SK-N-SH treated with all-trans-retinoic acid at 6 μM for 48 hours (cell line): ENCODE data around the gene FNIP1.

Source experiments
- ARNTL ChIP-seq: fragments of 450-650 bp; formaldehyde crosslinking; IDR thresholded peaks from 2 replicates; pipeline ENCODE4 v1.5.0; 2020; ENCODE audit warnings: low read depth, mild to moderate bottlenecking, moderate library complexity, borderline replicate concordance
- BACH2 ChIP-seq: fragments of 250-450 bp; sonication (Bioruptor Pico); IDR thresholded peaks from 2 replicates; pipeline ENCODE4 v1.9.0; 2021; ENCODE audit warnings: mild to moderate bottlenecking, borderline replicate concordance
- OSR1 ChIP-seq: fragments of 250-450 bp; sonication (Bioruptor Pico); IDR thresholded peaks from 2 replicates; pipeline ENCODE4 v1.8.0; 2022; ENCODE audit warnings: moderate library complexity, mild to moderate bottlenecking, inconsistent platforms
- RARB ChIP-seq: fragments of 250-450 bp; sonication (Bioruptor Pico); IDR thresholded peaks from 2 replicates; pipeline ENCODE4 v1.8.0; 2021; ENCODE audit warnings: mild to moderate bottlenecking, moderate library complexity
- ZC3H10 ChIP-seq: fragments of 250-450 bp; sonication (Bioruptor Pico); IDR thresholded peaks from 2 replicates; pipeline ENCODE4 v1.5.1; 2021; ENCODE audit warnings: mild to moderate bottlenecking, moderate library complexity
- ZFP30 ChIP-seq: fragments of 450-650 bp; formaldehyde crosslinking; IDR thresholded peaks from 2 replicates; pipeline ENCODE4 v1.5.0; 2022; ENCODE audit warnings: mild to moderate bottlenecking, moderate library complexity
- ZNF70 ChIP-seq: fragments of 450-650 bp; formaldehyde crosslinking; IDR thresholded peaks from 2 replicates; pipeline ENCODE4 v1.5.0; 2020; ENCODE audit warnings: mild to moderate bottlenecking, moderate library complexity
- ZNF8 ChIP-seq: fragments of 450-650 bp; formaldehyde crosslinking; IDR thresholded peaks from 2 replicates; pipeline ENCODE4 v1.5.0; 2020; ENCODE audit warnings: mild to moderate bottlenecking, moderate library complexity
- TF ChIP-seq, protein P1 (sequence below): fragments of 250-450 bp; sonication (Bioruptor Pico); IDR thresholded peaks from 2 replicates; pipeline ENCODE4 v1.5.1; 2021; ENCODE audit warnings: mild to moderate bottlenecking, moderate library complexity
- TF ChIP-seq, protein P2 (sequence below): fragments of 250-450 bp; sonication (Bioruptor Pico); IDR thresholded peaks from 2 replicates; pipeline ENCODE4 v1.5.1; 2020; ENCODE audit warnings: low read depth, mild to moderate bottlenecking, moderate library complexity
- TF ChIP-seq, protein P3 (sequence below): fragments of 250-450 bp; sonication (Bioruptor Pico); IDR thresholded peaks from 2 replicates; pipeline ENCODE4 v1.8.0; 2020; ENCODE audit warnings: mild to moderate bottlenecking, moderate library complexity, borderline replicate concordance

DNA sequence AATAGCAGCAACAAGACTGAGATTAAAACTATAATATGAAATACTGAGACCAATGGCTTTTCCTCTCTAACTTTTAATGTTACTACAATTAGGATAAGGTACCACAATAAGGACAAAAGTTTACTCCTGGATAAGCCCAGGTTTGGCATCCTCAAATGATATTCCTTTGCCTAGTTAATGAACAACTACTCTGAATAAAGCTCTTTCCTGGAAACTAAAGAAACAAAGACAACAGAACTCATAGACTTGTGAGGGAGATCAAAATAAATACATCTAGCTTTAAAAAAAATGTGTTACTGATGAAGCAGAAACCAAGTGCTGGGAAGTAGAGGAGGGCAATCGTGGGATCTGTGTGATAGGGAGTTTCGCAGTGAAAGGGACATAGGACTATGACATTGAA lies 142.5 kb downstream of the FNIP1 start:
- TF ChIP-seq ZC3H10 (no peak), ARNTL (CRISPR knock-in tag) (no peak), BACH2 (CRISPR knock-in tag) (no peak), ZFP30 (CRISPR knock-in tag) (no peak), RARB (CRISPR knock-in tag) (no peak), ZNF70 (no peak), OSR1 (CRISPR knock-in tag) (no peak), ZNF8 (CRISPR knock-in tag) (no peak)
- TF ChIP-seq, protein P1, sequence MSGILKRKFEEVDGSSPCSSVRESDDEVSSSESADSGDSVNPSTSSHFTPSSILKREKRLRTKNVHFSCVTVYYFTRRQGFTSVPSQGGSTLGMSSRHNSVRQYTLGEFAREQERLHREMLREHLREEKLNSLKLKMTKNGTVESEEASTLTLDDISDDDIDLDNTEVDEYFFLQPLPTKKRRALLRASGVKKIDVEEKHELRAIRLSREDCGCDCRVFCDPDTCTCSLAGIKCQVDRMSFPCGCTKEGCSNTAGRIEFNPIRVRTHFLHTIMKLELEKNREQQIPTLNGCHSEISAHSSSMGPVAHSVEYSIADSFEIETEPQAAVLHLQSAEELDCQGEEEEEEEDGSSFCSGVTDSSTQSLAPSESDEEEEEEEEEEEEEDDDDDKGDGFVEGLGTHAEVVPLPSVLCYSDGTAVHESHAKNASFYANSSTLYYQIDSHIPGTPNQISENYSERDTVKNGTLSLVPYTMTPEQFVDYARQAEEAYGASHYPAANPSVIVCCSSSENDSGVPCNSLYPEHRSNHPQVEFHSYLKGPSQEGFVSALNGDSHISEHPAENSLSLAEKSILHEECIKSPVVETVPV (CRISPR knock-in tag), result no peak
- TF ChIP-seq, protein P2, sequence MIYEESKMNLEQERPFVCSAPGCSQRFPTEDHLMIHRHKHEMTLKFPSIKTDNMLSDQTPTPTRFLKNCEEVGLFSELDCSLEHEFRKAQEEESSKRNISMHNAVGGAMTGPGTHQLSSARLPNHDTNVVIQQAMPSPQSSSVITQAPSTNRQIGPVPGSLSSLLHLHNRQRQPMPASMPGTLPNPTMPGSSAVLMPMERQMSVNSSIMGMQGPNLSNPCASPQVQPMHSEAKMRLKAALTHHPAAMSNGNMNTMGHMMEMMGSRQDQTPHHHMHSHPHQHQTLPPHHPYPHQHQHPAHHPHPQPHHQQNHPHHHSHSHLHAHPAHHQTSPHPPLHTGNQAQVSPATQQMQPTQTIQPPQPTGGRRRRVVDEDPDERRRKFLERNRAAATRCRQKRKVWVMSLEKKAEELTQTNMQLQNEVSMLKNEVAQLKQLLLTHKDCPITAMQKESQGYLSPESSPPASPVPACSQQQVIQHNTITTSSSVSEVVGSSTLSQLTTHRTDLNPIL (CRISPR knock-in tag), result no peak
- TF ChIP-seq, protein P3, sequence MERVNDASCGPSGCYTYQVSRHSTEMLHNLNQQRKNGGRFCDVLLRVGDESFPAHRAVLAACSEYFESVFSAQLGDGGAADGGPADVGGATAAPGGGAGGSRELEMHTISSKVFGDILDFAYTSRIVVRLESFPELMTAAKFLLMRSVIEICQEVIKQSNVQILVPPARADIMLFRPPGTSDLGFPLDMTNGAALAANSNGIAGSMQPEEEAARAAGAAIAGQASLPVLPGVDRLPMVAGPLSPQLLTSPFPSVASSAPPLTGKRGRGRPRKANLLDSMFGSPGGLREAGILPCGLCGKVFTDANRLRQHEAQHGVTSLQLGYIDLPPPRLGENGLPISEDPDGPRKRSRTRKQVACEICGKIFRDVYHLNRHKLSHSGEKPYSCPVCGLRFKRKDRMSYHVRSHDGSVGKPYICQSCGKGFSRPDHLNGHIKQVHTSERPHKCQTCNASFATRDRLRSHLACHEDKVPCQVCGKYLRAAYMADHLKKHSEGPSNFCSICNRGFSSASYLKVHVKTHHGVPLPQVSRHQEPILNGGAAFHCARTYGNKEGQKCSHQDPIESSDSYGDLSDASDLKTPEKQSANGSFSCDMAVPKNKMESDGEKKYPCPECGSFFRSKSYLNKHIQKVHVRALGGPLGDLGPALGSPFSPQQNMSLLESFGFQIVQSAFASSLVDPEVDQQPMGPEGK (CRISPR knock-in tag), result no peak
